OCI-M2 (cell line): ENCODE data around the gene SV2C.
"Not testable (repeated sequence)": the region's sequence is repeated elsewhere in the genome, so short reads cannot be mapped to it uniquely, and the experiment has no call there.

Experiments used
- DNase-seq: peaks from one replicate; lab custom pipeline; 2025; ENCODE audit not compliant: unreplicated experiment; lab: John Stamatoyannopoulos, UW

The SV2C gene

DNA sequence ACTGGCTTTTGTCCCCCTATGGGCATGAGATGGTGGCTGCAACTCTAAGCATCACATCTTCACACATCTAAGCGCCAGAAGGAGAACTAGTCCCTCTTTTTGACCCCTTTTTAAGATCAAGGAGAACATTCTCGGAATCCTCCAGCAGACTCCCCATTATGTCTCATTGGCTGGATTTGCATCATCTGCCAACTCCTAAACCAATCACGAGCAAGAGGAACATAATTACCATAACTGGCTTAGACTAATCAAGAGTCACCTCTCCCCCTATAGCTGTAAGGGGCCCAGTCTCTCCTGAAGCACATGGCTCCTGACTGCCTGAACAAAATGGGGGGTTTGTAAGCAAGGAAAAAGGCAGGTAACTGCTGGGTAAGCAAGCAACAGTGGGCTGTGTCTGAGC lies 251.4 kb downstream of the SV2C start:
- no peak for DNase-seq

DNA sequence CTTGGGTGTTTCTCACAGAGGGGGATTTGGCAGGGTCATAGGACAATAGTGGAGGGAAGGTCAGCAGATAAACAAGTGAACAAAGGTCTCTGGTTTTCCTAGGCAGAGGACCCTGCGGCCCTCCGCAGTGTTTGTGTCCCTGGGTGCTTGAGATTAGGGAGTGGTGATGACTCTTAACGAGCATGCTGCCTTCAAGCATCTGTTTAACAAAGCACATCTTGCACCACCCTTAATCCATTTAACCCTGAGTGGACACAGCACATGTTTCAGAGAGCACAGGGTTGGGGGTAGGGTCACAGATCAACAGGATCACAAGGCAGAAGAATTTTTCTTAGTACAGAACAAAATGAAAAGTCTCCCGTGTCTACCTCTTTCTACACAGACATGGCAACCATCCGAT lies 252.3 kb downstream of the SV2C start:
- not testable (repeated sequence) for DNase-seq

GRCh38 chr5:76336253-76336809 lies 253.1 kb downstream of the SV2C start:
- not testable (repeated sequence) for DNase-seq

DNA sequence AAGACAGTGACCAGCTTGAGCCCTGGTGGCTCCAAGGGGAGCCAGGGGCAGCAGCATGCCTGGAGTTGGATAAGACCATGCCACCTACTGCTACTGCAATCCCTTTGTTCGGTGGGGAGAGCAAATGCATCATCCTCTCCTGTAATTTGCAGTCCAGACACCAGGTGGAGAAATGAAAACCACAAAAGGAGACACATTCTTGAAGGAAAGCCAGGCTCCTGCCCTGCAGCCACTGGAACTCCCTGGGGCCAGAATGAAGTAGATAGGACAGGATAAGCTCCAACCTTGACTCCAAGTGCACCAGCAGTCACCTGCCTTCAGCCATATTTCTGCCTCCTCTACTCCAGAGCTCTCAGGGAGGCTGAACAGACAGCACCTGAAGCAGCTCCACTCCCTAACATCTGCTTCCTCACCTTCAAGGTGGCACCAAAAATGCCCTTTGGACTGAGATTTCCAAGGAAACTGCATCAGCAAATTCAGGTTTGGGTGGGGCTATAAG lies 254.8 kb downstream of the SV2C start:
- DNase-seq, result no peak

DNA sequence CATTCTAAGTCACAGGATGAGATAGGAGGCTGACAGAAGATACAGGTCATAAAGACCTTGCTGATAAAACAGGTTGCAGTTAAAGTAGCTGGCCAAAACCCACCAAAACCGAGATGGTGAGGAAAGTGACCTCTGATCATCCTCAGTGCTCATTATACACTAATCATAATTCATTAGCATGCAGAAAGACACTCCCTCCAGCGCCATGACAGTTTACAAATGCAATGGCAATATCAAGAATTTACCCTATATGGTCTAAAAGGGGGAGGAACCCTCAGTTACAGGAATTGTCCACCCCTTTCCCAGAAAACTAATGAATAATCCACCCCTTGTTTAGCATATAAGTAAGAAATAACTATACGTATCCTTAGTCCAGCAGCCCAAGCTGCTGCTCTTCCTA lies 256.7 kb downstream of the SV2C start:
- DNase-seq, result no peak

DNA sequence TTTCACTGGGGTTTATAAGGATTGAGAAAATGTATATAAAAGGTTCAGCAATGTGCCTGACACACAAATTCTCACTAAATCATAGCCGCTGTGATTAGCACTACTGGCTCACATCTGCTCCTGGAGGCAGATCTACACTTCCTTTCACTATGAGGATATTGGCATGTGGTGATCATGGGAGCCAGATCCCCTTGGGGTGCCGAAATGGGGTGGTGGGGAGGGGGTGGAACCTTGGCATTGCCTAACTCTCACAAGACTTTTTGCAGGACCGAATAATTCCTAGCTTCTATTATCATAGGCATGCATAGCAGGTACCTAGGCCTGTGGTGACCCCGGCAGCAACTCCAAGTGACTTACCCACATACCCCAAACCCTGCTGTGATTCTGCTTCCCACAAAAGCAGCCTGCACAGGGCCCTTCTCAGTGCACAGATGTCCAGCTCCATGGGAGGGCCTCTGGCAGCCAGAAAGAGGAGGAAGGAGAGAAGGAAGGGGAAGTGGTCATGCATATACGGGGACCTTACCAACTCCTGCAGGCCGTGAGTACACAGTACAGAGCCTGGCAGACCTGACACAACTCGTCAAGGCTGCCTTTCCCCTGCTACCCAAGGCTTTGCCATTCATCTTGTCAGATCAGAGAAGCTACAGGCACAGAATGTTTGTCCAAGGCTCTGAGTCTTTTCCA lies 258.6 kb downstream of the SV2C start:
- DNase-seq, result no peak

DNA sequence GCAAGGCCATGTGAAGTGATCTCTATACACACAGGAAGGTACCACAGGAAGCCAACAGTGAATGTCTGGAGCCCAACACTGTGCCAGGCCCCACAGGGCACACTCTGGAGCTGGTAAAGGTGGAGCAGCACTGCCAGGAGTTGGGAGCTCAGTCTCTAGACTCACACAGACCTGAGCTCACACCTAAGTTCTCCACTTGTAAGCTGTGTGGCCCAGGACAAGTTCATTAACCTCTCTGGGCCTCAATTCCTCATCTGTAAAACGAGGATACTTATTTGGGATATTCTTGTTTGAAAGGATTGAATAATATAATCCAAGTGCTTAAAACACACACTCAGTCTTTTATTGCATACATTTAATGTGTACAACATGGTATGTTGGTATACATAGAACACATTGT lies 259.3 kb downstream of the SV2C start:
- no peak for DNase-seq

GRCh38 chr5:76345582-76345981 lies 262.4 kb downstream of the SV2C start:
- DNase-seq, result no peak

DNA sequence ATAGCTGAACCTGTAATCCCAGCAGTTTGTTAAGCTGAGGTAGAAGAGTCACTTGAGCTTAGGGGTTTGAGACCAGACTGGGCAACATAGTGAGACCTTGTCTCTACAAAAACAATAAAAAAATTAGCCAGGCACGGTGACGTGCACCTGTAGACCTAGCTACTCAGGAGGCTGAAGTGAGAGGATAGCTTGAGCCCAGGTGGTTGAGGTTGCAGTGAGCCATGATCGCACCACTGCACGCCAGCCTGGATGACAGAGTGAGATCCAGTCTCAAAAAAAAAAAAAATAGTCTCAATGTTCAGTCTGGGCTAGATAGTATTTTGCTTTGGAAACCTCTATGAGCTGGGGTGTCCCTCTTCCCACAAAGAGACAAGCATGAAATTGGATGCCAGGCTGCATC lies 268.0 kb downstream of the SV2C start:
- DNase-seq, result no peak

- no peak for DNase-seq
Observed at GRCh38 chr5:76351577-76351976, 268.4 kb downstream of the SV2C start.

- no peak for DNase-seq
Observed at GRCh38 chr5:76356887-76357286, 273.7 kb downstream of the SV2C start.

DNA sequence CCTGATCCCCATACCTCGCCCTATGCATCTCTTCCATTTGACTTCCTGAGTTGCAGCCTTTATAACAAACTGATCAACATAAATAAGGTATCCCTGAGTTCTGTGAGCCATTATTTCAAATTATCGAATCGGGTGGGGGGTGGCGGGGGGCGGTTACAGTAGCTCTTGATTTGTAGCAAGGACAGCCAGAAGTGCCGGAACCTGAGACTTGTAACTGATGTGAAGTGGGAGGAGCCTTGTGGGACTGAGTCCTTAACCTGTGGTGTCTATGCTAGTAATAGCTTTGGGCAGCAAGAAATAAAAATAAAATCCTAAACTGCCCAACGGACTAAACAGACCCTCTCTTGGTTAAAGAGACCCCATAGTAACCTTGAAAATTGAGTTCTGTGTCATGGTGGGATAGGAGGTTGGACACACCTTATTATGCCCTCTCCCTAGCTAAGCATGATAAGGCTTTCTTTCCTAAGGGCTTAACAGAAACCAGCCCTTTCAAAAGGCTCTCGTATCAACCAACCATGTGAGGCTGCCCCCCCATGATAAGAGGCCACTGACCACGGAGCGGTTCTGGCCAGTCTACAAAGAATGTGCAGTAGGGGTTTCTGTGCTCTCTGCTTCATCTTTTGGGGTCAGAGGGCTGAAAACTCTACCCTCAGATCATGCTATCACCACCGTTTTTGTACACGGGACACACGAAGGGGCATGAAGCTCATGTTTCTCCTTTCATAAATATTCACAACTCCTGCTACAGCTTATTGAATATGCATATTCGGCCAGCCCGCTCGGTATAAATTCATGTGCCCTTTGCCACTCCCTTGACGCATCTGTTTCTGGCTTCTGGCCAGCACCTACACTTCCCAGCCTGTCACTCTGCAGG lies 280.4 kb downstream of the SV2C start:
- DNase-seq, result peak; percentile 88

DNA sequence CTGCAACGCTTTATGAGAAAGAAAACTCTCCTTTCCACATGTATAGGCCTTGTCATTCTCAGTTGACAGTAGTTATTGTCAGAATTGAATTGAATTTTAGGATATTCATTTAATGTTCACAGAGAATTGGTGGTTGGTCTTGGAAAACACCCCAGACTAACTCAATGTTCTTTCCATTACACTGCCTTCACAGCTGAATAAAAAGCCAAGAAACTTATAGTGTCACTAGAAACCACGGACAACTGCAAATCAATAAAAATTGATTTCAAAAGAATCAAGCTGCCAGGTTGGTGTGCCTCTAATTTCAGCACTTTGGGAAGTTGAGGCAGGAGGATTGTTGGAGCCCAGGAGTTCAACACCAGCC lies 281.0 kb downstream of the SV2C start:
- DNase-seq, result no peak

GRCh38 chr5:76365561-76365960 lies 282.4 kb downstream of the SV2C start:
- no peak for DNase-seq

GRCh38 chr5:76366596-76366995 lies 283.4 kb downstream of the SV2C start:
- DNase-seq, result no peak

DNA sequence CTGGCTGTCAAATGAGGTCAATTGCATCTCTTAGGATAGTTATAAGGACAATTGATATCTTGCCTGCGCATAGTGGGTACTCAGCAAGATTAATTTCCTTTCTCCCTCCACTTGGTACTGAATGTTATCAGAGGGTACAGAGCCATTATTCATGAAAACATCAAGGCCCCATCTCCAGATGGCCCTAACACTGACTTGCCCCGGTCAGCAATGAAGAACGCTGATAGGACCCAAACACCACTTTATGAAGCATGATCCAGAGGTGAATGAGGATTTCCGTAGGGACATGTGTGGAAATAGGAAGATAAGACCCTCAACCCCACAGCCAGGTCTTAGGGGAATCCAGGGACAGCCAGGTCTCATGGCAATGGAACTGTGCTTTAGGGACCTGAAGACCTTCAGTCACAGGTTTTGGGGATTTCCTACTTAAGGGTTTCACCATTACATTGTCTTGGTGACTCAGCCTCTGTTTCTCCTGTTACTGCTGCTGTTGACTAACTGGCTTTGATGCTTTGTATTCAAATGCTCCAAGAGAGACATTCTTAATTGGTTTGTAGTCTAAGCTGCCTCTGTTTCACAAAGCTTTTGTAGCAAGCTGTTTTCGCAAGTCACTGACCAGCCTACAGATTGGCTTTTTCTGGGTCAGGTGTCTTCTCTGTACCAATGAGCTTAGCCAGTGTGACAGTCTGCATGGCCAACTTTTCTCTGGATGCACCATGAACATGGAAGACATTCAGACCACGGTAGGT lies 284.6 kb downstream of the SV2C start:
- no peak for DNase-seq

DNA sequence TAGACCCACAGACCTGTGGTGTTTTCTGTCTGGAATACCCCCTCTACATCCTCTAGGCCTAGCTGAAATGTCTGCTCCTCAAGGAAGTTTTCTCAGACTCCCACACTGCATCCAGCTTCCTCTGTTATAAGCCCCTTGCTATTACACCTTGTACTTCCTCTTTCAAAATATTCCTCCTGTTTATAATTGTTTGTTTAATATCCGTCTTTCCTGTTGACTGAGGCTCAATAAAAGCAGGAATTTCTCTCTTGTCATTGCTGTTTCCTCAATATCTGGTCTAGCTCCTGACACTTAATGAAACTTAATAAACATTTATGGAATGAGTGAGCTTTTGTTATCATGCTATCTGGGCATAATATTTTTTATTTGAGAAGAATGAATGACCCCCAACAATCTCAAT lies 285.8 kb downstream of the SV2C start:
- DNase-seq, result no peak

GRCh38 chr5:76369668-76370067 lies 286.5 kb downstream of the SV2C start:
- DNase-seq, result not testable (repeated sequence)

DNA sequence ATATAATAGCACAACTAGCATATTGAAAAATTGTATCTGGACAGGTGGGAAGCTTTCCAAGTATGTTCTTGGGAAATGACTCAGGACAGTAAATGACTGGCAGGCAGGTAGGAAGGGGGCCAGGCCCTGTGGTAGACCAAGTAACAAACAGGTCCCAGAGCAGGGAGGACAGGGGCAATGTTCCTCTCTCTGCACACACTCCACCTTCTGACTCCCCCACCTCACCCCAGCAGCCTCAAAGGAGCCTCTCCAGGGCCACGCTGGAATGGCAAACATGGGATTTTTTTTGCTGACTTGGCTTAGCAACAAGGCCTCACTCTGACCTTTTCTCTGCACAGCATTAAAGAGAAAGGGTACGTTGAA lies 288.8 kb downstream of the SV2C start:
- no peak for DNase-seq

- peak; percentile 27 for DNase-seq
Observed at GRCh38 chr5:76372323-76373054, 289.3 kb downstream of the SV2C start.
